ENCODE measurements around the gene RELL2. TPM values are rescaled to one million over a fixed set of nuclear protein-coding genes. Genes with fewer than 3 reads are reported as not detected.

The RELL2 gene
- total RNA-seq, 1 experiment from 2014 or later: 9.8 TPM

DNA sequence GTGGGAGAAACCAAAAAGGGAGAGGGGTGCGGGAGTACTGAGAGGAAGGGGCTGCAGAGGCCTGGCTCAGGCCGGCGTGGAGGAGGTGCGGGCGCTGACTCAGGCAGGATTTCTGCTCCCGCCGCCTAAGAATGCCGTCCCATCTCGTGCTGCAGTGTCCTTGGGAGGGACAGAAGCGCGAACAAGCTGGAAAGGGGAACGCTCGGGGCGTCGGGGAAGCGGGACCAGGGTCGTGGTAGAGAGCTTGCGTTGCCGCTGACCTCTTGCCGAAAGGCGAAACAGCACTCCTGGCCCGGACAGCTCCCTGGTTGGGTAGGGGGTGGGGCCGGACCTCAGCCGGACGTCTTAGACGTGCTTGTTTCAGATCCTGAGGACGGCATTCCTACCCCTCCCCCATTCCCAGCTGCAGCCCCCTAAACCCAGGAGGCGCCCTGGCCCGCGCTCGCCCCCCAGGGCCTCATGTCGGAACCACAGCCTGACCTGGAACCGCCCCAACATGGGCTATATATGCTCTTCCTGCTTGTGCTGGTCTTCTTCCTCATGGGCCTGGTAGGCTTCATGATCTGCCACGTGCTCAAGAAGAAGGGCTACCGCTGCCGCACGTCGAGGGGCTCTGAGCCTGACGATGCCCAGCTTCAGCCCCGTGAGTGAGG, 1.1 kb downstream of the RELL2 start:
- Mint-ChIP-seq H3K9me3 (no peaks in the 10 kb centered on the region; a peak in 1 of 5 replicates), H3K4me3 (peak overlapping the region; percentile 92 to 96), H3K27me3 (ENCODE audit: low read depth) (peaks cover 2% of the 10 kb centered on the region), H3K27ac (peak overlapping the region in 2 of 3 experiments; percentile 24 to 49; a peak in 3 of 7 replicates), H3K36me3 (ENCODE audit: insufficient read depth in 1 of 3, low read depth in 3 of 3) (peaks cover 16 to 29% (median 25%) of the 10 kb centered on the region in 3 experiments; a peak in 6 of 7 replicates), H3K4me1 (peaks cover 22 to 28% of the 10 kb centered on the region in 2 experiments)
- H3K79me2 ChIP-seq (ENCODE audit: insufficient read depth, low read length): peaks cover 10% of the 10 kb centered on the region; the same call in 1 of the 2 replicates
- no peak overlapping the region for H4K5ac ChIP-seq (ENCODE audit: insufficient read length, low read depth, low read length)
- H3K27me3 ChIP-seq (ENCODE audit: insufficient read depth, low read length): no peaks in the 10 kb centered on the region
- H2BK5ac ChIP-seq (ENCODE audit: insufficient read length, low read length): no peak overlapping the region
- no peak overlapping the region for H3K4ac ChIP-seq (ENCODE audit: low read depth, low read length)
- H3K9ac ChIP-seq (ENCODE audit: extremely low read depth, insufficient read length, low read length): no peak overlapping the region
- no peak overlapping the region for H2AK5ac ChIP-seq (ENCODE audit: insufficient read length, low read length)
- no peaks in the 10 kb centered on the region for H4K20me1 ChIP-seq (ENCODE audit: control insufficient read depth, insufficient read depth, insufficient read length)
- peak overlapping the region; percentile 26; the same call in 1 of the 2 replicates for H3K14ac ChIP-seq (ENCODE audit: insufficient read depth, low read length)
- no peak overlapping the region for H3K56ac ChIP-seq (ENCODE audit: insufficient read length, low read depth, low read length)
- peak overlapping the region; percentile 79 for H3K4me2 ChIP-seq (ENCODE audit: insufficient read depth, insufficient read length, low read length)
- no peak overlapping the region for H2BK120ac ChIP-seq (ENCODE audit: low read depth, low read length, poor library complexity, severe bottlenecking)
- H3K79me1 ChIP-seq (ENCODE audit: insufficient read depth, low read depth, low read length, poor library complexity, severe bottlenecking): peaks cover 7% of the 10 kb centered on the region
- H3K23ac ChIP-seq (ENCODE audit: insufficient read length, low read depth, low read length): no peak overlapping the region
- H2AFZ ChIP-seq (ENCODE audit: low read length): no peak overlapping the region
- WGBS (ENCODE audit: extremely low coverage, insufficient read length, low lambda C conversion rate): no CpG with 5 or more reads among the region's 40 CpGs
- no peak overlapping the region for H2BK20ac ChIP-seq (ENCODE audit: low read depth, low read length, poor library complexity, severe bottlenecking)
- no peak overlapping the region for H2BK12ac ChIP-seq (ENCODE audit: insufficient read length, low read depth, low read length)
- H2BK15ac ChIP-seq (ENCODE audit: low read depth, low read length): no peak overlapping the region
- no peak overlapping the region for H4K8ac ChIP-seq (replicated peaks; ENCODE audit: insufficient read length, low read depth, low read length)
- H3T11ph ChIP-seq (ENCODE audit: low read length): no peak overlapping the region
- H3K9me3 ChIP-seq (ENCODE audit: control insufficient read depth, low read depth, low read length): no peaks in the 10 kb centered on the region
- peaks cover 14% of the 10 kb centered on the region for H3K23me2 ChIP-seq (ENCODE audit: insufficient read length, low read depth, low read length, poor library complexity, severe bottlenecking)
- H3K18ac ChIP-seq (ENCODE audit: insufficient read length, low read depth, low read length): peak overlapping the region; percentile 3
- H4K91ac ChIP-seq (ENCODE audit: insufficient read length, low read depth, low read length): no peak overlapping the region
- H3K27ac ChIP-seq (ENCODE audit: insufficient read length, low read depth, low read length): no peak overlapping the region
- TF ChIP-seq CTCF (conservative IDR thresholded peaks at IDR 0.05): peak; percentile 63
- DNase-seq: peak; percentile 94
- peaks cover 4% of the 10 kb centered on the region; the same call in 1 of the 2 replicates for H3K4me1 ChIP-seq (ENCODE audit: insufficient read depth, low read length)
